Frontal cortex (tissue), 4 donors: ENCODE data around the gene CSF1. TPM values are rescaled to one million over a fixed set of nuclear protein-coding genes. Genes with fewer than 3 reads are reported as not detected.
"Not testable (repeated sequence)": the region's sequence is repeated elsewhere in the genome, so short reads cannot be mapped to it uniquely, and the experiment has no call there.

ENCODE experiments used
- DNase-seq, 2 donors: peaks; one replicate each; pipeline ENCODE4 v3.0.0; 2012; ENCODE audit warnings: low spot score in 2 of 2
- FAIRE-seq: peaks from 2 replicates; lab custom pipeline; 2012; peaks lifted over from hg19 to GRCh38; lab: Jason Lieb, UNC
- total RNA-seq: library from RNA; depleted of rRNA; stranded (reverse); fragments of >200 nt; gene quantifications from one replicate; pipeline ENCODE4 v1.2.3, GENCODE V29; 2014
- donor health status: control.
- donor health status: control.
- donor health status: control.

CSF1 gene
- 1.6 TPM for total RNA-seq

GRCh38 chr1:109910123-109910962 lies at the start of gene CSF1:
Gene CSF1, plus strand, starts transcription at chr1:109910849. Its CDS starts 175 bp downstream, at chr1:109911024.
- no peak for FAIRE-seq

GRCh38 chr1:109861616-109862015 lies 49.0 kb upstream of the CSF1 start:
- DNase-seq, FAIRE-seq: not testable (repeated sequence)

More at GRCh38 chr1:109910123-109910962, at the start of gene CSF1:
- DNase-seq, result peak; percentile 84 to 85

- FAIRE-seq (no peak), DNase-seq (no peak)
Measured at GRCh38 chr1:109863667-109864046, 47.0 kb upstream of the CSF1 start.

- no peak for DNase-seq
- FAIRE-seq, result no peak
Measured at GRCh38 chr1:109864047-109864822, 46.4 kb upstream of the CSF1 start.

GRCh38 chr1:109864930-109865612 lies 45.6 kb upstream of the CSF1 start:
- FAIRE-seq, result no peak

GRCh38 chr1:109866071-109866470 lies 44.6 kb upstream of the CSF1 start:
- FAIRE-seq, result no peak

More at GRCh38 chr1:109864930-109865612, 45.6 kb upstream of the CSF1 start:
- DNase-seq, result no peak

GRCh38 chr1:109873278-109874175 lies 37.1 kb upstream of the CSF1 start:
- FAIRE-seq (no peak), DNase-seq (no peak)

More at GRCh38 chr1:109866071-109866470, 44.6 kb upstream of the CSF1 start:
- no peak for DNase-seq

- DNase-seq (no peak), FAIRE-seq (no peak)
Measured at GRCh38 chr1:109874445-109874844, 36.2 kb upstream of the CSF1 start.

- DNase-seq, result no peak
- FAIRE-seq, result no peak
Measured at GRCh38 chr1:109875874-109876273, 34.8 kb upstream of the CSF1 start.

- FAIRE-seq (no peak), DNase-seq (no peak)
Measured at GRCh38 chr1:109876617-109877316, 33.9 kb upstream of the CSF1 start.

GRCh38 chr1:109877317-109877771 lies 33.3 kb upstream of the CSF1 start:
- FAIRE-seq, result no peak

GRCh38 chr1:109877776-109878175 lies 32.9 kb upstream of the CSF1 start:
- FAIRE-seq, result no peak

More at GRCh38 chr1:109877317-109877771, 33.3 kb upstream of the CSF1 start:
- peak in 1 of 2 donors; percentile 51 for DNase-seq

GRCh38 chr1:109878531-109879104 lies 32.0 kb upstream of the CSF1 start:
- no peak for FAIRE-seq
- DNase-seq, result no peak

More at GRCh38 chr1:109877776-109878175, 32.9 kb upstream of the CSF1 start:
- no peak for DNase-seq

GRCh38 chr1:109879371-109879770 lies 31.3 kb upstream of the CSF1 start:
- FAIRE-seq, result not testable (repeated sequence)

GRCh38 chr1:109879881-109880525 lies 30.6 kb upstream of the CSF1 start:
- no peak for FAIRE-seq
- DNase-seq, result no peak

More at GRCh38 chr1:109879371-109879770, 31.3 kb upstream of the CSF1 start:
- not testable (repeated sequence) for DNase-seq

GRCh38 chr1:109880971-109881894 lies 29.4 kb upstream of the CSF1 start:
- DNase-seq, result no peak
- FAIRE-seq, result no peak
